IPS-18c (cell line): ENCODE results near the gene CUEDC1.

Source experiments
- H3K4me3 ChIP-seq: 2 replicates; pipeline ENCODE4 v1.7.0; 2013; ENCODE audit warnings: low read depth, mild to moderate bottlenecking, low read length, moderate library complexity; ENCODE audit not compliant: insufficient read depth
- H3K9me3 ChIP-seq: one replicate; pipeline ENCODE4 v1.6.1; 2013; ENCODE audit warnings: mild to moderate bottlenecking, low read length, moderate library complexity; ENCODE audit not compliant: control insufficient read depth, insufficient read depth

The CUEDC1 gene

GRCh38 chr17:57948555-57949420 lies 6.4 kb downstream of the CUEDC1 start:
- H3K9me3 ChIP-seq = no peaks in the 10 kb centered on the region
- H3K4me3 ChIP-seq = no peak overlapping the region

DNA sequence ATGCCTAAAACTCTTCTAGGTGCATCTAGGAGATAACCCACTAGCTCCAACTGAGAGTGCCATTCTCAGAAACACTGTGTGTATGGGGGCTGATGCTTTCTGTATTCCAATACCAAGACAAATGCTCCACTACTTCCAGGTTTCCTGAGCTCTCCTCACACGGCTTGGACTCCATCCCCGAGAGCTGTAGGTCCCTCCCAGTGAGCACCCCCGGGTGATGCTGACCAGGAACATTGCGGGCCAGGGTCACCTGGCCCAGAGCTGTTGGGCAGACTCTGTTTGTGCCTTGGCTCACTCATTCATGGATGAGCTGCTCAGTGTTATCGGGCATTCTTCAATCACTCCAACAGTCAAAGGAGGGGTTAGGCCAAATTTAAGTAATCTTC lies 7.0 kb downstream of the CUEDC1 start:
- Histone ChIP-seq H3K9me3 (no peaks in the 10 kb centered on the region), H3K4me3 (no peak overlapping the region)

DNA sequence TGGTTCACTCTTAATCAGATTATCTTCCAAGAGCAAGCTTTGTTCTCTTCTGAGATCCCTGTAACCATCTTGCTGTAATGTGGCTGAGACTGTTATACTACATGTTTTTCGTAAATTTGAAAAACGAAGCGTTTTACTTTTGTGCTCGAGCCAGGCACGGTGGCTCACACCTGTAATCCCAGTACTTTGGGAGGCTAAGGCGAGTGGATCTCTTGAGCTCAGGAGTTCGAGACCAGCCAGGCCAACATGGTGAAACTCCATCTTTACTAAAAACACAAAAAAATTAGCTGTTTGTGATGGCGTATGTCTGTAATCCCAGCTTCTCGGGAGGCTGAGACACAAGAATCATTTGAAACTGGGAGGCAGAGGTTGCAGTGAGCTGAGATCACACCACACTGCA lies 7.8 kb downstream of the CUEDC1 start:
- Histone ChIP-seq H3K9me3 (no peaks in the 10 kb centered on the region), H3K4me3 (no peak overlapping the region)

DNA sequence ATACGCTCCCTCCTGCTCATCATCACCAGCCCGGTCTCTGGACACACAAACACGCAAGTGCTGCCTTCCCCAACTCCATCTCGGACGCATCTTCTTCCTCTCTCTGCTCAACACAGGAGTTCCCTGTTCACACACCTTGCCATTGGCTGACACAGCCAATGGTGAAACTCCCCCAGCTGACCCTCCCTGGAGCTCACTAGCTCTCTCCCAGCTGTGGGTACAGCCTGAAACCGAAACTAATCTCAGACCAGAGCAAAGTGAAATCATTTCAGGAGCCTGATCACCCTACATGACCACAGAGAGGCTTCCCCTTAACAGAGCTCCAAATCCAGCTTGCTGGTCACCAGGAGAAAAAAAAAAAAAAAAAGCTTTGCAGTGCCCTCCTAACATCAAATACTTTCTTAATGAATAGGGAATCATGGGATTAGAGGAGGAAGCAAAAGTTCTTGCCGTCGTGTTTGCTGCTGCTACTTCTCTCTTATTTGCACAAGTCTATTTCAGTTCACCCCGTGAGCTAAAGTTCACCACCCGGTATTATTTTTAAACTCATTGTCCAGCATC lies 8.3 kb downstream of the CUEDC1 start:
- no peaks in the 10 kb centered on the region for H3K9me3 ChIP-seq
- no peak overlapping the region for H3K4me3 ChIP-seq

DNA sequence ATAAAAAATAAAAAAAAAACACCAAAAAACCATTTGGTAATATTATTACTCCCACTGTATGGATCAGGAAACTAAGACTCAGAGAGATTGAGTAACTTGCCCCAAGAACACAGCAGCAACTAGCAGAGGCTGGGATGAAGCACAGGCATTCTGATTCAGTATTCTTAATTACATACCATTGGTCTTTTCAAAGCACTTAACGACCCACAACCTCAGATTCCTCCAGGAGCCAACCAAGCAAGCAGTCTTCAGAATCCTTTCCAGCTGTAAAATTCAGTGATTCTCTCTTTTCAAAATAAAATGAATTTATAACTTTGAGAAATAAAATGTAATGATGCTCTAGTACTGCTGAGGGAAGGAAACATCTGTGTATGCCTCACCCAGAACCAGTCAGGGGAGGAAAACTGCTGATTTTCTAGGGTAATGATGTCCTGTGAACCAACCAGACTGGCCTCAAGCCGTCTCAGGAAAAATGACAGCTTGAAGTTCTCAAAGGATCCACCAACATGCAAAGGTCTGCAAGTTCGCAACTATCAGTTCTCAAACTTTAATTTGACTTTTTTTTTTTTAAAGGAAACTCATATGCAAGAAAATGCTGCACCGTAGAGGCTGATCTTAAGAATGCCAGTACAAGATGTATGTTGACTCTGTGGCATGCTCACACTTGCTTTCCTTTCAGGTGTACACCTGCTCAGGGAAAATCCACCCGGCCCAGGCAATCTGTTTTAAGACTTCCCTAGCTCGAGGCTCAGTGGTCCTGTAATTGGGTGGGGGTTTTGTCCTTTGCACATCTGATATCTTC lies 9.0 kb downstream of the CUEDC1 start:
- no peak overlapping the region for H3K4me3 ChIP-seq

DNA sequence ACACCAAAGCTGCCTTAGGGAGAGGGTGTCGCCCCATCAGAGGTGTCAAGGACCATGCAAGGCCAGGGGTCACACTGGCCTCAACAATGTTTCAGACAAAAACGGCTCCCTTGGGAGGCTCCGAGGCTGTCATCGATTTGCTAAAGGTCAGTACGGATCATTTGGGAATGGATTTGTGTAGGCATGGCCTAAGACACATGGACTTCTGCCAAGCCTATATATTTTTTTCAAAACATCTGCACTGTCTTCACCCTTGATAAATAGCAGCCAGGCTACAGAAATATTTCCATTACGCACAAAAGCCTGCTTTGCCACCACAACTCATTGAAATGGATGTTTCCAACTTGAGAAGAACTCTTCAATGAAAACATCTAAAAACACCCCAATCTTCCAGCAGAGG lies 10.3 kb downstream of the CUEDC1 start:
- H3K4me3 ChIP-seq = no peak overlapping the region
- no peaks in the 10 kb centered on the region for H3K9me3 ChIP-seq

More for the DNA sequence above, 9.0 kb downstream of the CUEDC1 start:
- no peaks in the 10 kb centered on the region for H3K9me3 ChIP-seq

- Histone ChIP-seq H3K4me3 (no peak overlapping the region), H3K9me3 (no peaks in the 10 kb centered on the region)
These were observed 11.6 kb downstream of the CUEDC1 start for GRCh38 chr17:57943645-57944044.

DNA sequence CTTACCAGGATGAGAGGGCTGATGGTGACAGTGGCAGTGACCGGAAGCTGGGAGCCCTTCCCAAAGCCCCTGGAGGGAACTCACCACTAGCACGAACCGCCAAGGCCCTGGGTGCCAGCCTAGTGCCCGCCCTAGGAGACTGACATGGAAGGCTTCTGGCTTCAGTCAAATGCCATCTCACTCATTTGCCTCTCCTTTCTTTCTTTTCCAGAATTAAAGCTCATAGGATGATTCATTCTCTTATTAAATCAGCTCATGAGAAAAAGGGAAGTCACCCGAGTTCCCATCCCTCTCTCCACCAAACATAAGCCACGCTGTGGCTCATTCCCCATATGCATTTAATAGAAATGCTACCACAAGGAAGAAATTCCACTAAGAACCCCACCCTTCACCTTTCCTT lies 12.1 kb downstream of the CUEDC1 start:
- no peaks in the 10 kb centered on the region for H3K9me3 ChIP-seq
- no peak overlapping the region for H3K4me3 ChIP-seq

GRCh38 chr17:57941384-57942370 lies 13.5 kb downstream of the CUEDC1 start:
- no peak overlapping the region for H3K4me3 ChIP-seq
- H3K9me3 ChIP-seq = no peaks in the 10 kb centered on the region

DNA sequence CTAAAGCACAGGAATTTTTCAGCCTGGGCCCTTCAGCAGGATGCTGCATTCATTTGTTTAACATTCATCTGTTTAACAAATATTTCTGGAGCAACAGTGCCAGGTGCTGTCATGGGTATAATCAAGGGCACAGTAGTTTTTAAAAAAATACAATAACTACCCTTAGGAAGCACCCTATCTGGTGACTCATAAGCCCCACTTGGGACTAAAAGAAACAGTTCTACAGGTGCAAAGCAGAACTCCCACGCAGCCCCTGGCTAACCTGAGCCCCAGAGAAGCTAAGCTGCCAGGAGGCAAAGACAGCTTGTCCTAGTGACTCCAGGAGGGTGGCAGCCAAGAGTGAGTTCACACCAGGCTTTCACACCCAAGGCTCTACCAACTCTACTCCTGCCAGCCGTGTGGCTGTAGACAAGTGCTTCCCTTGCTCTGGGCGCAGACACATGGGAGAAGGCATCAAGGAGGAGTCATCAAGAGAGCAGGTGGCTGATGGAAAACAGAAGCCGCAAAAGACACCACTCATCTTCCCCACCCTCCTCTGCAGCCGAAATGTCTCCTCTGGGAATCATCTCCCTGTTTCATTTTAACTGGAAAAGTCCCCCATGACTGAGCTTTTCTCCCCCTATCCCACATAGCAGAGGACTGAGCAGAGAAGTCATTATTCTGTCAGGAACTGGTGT lies 14.4 kb downstream of the CUEDC1 start:
- Histone ChIP-seq H3K4me3 (no peak overlapping the region), H3K9me3 (no peaks in the 10 kb centered on the region)

DNA sequence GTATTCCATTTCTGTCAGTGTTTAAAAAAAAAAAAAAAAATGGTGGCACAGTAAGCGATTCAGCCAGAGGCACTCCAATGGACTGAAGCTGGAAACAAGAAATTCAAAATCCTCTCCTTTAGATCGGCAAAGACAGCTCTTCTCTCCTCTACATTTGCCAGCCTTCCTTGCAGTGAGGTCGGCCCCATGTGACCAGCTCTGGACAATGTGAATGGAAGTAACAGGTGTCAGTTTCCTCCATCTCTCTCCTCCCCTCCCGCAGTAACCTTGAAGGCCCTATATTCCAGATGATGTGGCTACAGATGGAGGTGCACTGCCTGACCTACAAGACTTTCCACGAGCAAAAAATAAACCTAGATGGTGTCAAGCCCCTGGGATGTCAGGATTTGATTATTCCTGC lies 15.0 kb downstream of the CUEDC1 start:
- Histone ChIP-seq H3K9me3 (no peaks in the 10 kb centered on the region), H3K4me3 (no peak overlapping the region)

GRCh38 chr17:57939797-57940196 lies 15.4 kb downstream of the CUEDC1 start:
- no peaks in the 10 kb centered on the region for H3K9me3 ChIP-seq
- H3K4me3 ChIP-seq = no peak overlapping the region

DNA sequence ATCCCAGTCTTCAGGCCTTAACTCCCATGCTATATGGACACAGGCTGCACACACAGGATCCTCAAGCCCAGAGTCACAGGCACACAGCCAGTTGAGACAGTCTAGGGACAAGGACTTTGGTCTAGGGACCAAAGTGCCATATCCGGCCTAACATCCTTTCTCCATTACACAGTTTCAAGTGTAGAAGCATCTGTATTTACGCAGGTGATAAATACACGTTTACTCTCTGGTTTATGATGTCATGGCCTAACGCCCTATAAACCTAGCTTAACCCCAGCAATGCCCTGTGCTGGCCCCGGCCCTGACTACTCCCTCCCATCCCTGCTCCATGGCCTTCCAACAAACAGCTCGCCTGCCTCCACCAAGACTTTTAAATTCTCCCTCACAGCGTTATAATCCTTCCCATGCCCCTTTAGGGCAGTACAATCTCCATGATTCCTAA lies 17.1 kb downstream of the CUEDC1 start:
- no peak overlapping the region for H3K4me3 ChIP-seq
- H3K9me3 ChIP-seq = no peaks in the 10 kb centered on the region

- Histone ChIP-seq H3K9me3 (no peaks in the 10 kb centered on the region), H3K4me3 (no peak overlapping the region)
These were observed 17.7 kb downstream of the CUEDC1 start for GRCh38 chr17:57937492-57937891.

DNA sequence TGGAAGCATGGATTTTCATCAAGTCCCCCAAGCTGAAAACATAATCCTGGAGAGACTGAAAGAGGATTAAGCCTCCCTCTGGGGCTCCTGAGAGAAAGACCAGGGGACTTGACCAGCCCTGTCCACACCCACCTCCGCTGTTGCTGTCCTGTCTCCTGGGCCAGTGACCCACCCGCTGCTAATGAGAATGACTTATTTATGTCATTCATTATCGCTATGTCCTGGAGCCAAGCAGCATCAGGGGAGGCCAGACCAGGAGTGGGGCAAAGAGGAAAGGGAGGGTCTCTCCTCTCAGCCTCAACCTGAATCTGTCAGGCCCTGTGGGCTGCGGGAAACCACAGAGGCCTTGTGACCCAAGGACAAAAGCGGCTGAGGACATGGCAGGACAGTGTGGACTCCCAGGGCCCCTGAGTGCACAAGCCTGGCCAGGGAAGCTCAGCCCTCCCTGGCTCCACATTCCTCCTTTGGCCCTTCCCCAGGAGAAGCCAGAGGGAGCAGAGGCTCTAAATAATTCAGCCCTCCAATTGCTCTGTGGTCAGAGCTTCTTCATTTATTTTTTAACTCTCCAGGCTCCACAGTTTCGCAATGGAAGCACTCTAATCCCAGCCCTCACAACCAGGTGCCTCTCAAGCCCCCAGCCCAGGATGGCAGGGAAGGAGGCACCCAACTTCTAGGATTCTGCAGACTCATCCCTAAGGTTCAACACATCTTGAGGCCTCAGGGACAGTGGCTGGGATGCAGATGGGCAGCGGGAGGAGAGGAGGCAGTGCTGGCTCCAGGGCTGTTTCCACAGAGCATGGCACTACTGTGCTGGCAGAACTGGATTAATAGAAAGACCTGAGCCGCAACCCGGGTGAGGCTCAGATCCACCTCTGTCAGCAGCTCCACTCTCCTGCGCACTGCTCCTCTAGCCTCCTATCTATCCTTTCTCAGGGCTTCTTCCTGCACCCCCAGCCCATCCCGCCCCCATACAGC lies 19.1 kb downstream of the CUEDC1 start:
- no peak overlapping the region; the same call in 1 of the 2 replicates for H3K4me3 ChIP-seq
- no peaks in the 10 kb centered on the region for H3K9me3 ChIP-seq
